ENCODE measurements around the gene FAM120B. TPM values are rescaled to one million over a fixed set of nuclear protein-coding genes. Genes with fewer than 3 reads are reported as not detected.

The FAM120B gene
- total and polyA plus RNA-seq, 5 experiments from 2014 or later = 16.4 to 52.4 (median 34.7) TPM

GRCh38 chr6:170367241-170367640 lies 60.7 kb downstream of the FAM120B start:
- Mint-ChIP-seq H3K4me3 (no peak overlapping the region), H3K36me3 (peaks cover 0 to 89% (median 7%) of the 10 kb centered on the region in 3 donors), H3K9me3 (no peaks in the 10 kb centered on the region), H3K4me1 (peaks cover 8 to 14% (median 10%) of the 10 kb centered on the region in 4 donors), H3K27me3 (no peaks in the 10 kb centered on the region), H3K27ac (peak overlapping the region in 5 of 10 donors; percentile 15 to 66 (median 65))
- POLR2A ChIA-PET = interaction anchor here (0.5 kb wide), 1 partner anchor 105 kb away, joined by 3 read pairs; no protein-coding TSS in a partner anchor
- ATAC-seq = no peak
- no peak for DNase-seq

GRCh38 chr6:170368544-170368943 lies 62.0 kb downstream of the FAM120B start:
- Mint-ChIP-seq H3K4me1 (peaks cover 7 to 14% (median 9%) of the 10 kb centered on the region in 4 donors), H3K4me3 (no peak overlapping the region), H3K27me3 (no peaks in the 10 kb centered on the region), H3K9me3 (no peaks in the 10 kb centered on the region), H3K27ac (peak overlapping the region in 3 of 10 donors; percentile 11 to 72 (median 47)), H3K36me3 (peaks cover 0 to 81% (median 7%) of the 10 kb centered on the region in 3 donors)
- ATAC-seq (no peak), DNase-seq (no peak)
- POLR2A ChIA-PET = no interaction called here

GRCh38 chr6:170369403-170369802 lies 62.8 kb downstream of the FAM120B start:
- POLR2A ChIA-PET = no interaction called here
- H3K36me3 Mint-ChIP-seq = peaks cover 0 to 82% (median 4%) of the 10 kb centered on the region in 3 donors
- H3K4me3 Mint-ChIP-seq = no peak overlapping the region
- DNase-seq = no peak
- H3K27ac Mint-ChIP-seq = peak overlapping the region in 1 of 10 donors; percentile 40
- peaks cover 7 to 15% (median 10%) of the 10 kb centered on the region in 4 donors for H3K4me1 Mint-ChIP-seq
- no peaks in the 10 kb centered on the region for H3K9me3 Mint-ChIP-seq
- ATAC-seq = no peak
- no peaks in the 10 kb centered on the region for H3K27me3 Mint-ChIP-seq

GRCh38 chr6:170370416-170370815 lies 63.9 kb downstream of the FAM120B start:
- peaks cover 0 to 75% (median 7%) of the 10 kb centered on the region in 3 donors for H3K36me3 Mint-ChIP-seq
- no peak for ATAC-seq
- no peaks in the 10 kb centered on the region for H3K9me3 Mint-ChIP-seq
- H3K27ac Mint-ChIP-seq = peak overlapping the region in 3 of 10 donors; percentile 21 to 68 (median 58)
- POLR2A ChIA-PET = no interaction called here
- no peak overlapping the region for H3K4me3 Mint-ChIP-seq
- no peaks in the 10 kb centered on the region for H3K27me3 Mint-ChIP-seq
- no peak for DNase-seq
- peaks cover 7 to 15% (median 12%) of the 10 kb centered on the region in 4 donors for H3K4me1 Mint-ChIP-seq

GRCh38 chr6:170371080-170371479 lies 64.5 kb downstream of the FAM120B start:
- ATAC-seq (no peak), DNase-seq (no peak)
- Mint-ChIP-seq H3K27ac (peak overlapping the region in 1 of 10 donors; percentile 62), H3K36me3 (peaks cover 1 to 75% (median 10%) of the 10 kb centered on the region in 3 donors), H3K4me1 (peaks cover 5 to 21% (median 16%) of the 10 kb centered on the region in 4 donors), H3K9me3 (no peaks in the 10 kb centered on the region), H3K4me3 (no peak overlapping the region), H3K27me3 (no peaks in the 10 kb centered on the region)
- POLR2A ChIA-PET = no interaction called here

- Mint-ChIP-seq H3K4me3 (no peak overlapping the region), H3K9me3 (peaks cover 0 to 1% (median 0%) of the 10 kb centered on the region in 9 donors), H3K4me1 (peaks cover 7 to 26% (median 17%) of the 10 kb centered on the region in 4 donors), H3K27ac (peak overlapping the region in 1 of 10 donors; percentile 62), H3K27me3 (no peaks in the 10 kb centered on the region), H3K36me3 (peaks cover 6 to 75% (median 16%) of the 10 kb centered on the region in 3 donors)
- POLR2A ChIA-PET = no interaction called here
- ATAC-seq (no peak), DNase-seq (no peak)
Observed at GRCh38 chr6:170371588-170371987, 65.0 kb downstream of the FAM120B start.

- no peak for ATAC-seq
- H3K4me1 Mint-ChIP-seq = peaks cover 7 to 28% (median 19%) of the 10 kb centered on the region in 4 donors
- POLR2A ChIA-PET = no interaction called here
- H3K9me3 Mint-ChIP-seq = peaks cover 0 to 1% (median 0%) of the 10 kb centered on the region in 9 donors
- peak overlapping the region in 3 of 10 donors; percentile 15 to 40 (median 19) for H3K27ac Mint-ChIP-seq
- H3K36me3 Mint-ChIP-seq = peaks cover 7 to 66% (median 17%) of the 10 kb centered on the region in 3 donors
- no peak overlapping the region for H3K4me3 Mint-ChIP-seq
- H3K27me3 Mint-ChIP-seq = no peaks in the 10 kb centered on the region
- DNase-seq = no peak
Observed at GRCh38 chr6:170372380-170373325, 66.1 kb downstream of the FAM120B start.

- H3K36me3 Mint-ChIP-seq = peaks cover 7 to 44% (median 14%) of the 10 kb centered on the region in 3 donors
- POLR2A ChIA-PET = no interaction called here
- DNase-seq (no peak), ATAC-seq (no peak)
- no peaks in the 10 kb centered on the region for H3K27me3 Mint-ChIP-seq
- peaks cover 0 to 1% (median 0%) of the 10 kb centered on the region in 9 donors for H3K9me3 Mint-ChIP-seq
- peak overlapping the region in 4 of 10 donors; percentile 7 to 90 (median 27) for H3K27ac Mint-ChIP-seq
- H3K4me3 Mint-ChIP-seq = no peak overlapping the region
- peaks cover 21 to 41% (median 27%) of the 10 kb centered on the region in 4 donors for H3K4me1 Mint-ChIP-seq
Observed at GRCh38 chr6:170374571-170375444, 68.2 kb downstream of the FAM120B start.

- POLR2A ChIA-PET = no interaction called here
- Mint-ChIP-seq H3K4me3 (peak overlapping the region in 2 of 10 donors; percentile 30 to 46), H3K9me3 (peaks cover 0 to 1% (median 0%) of the 10 kb centered on the region in 9 donors), H3K27ac (peak overlapping the region; percentile 5 to 90 (median 38)), H3K4me1 (peaks cover 26 to 48% (median 32%) of the 10 kb centered on the region in 4 donors), H3K27me3 (no peaks in the 10 kb centered on the region), H3K36me3 (peaks cover 7 to 36% (median 13%) of the 10 kb centered on the region in 3 donors)
- ATAC-seq = no peak
- no peak for DNase-seq
Observed at GRCh38 chr6:170375661-170376060, 69.1 kb downstream of the FAM120B start.

GRCh38 chr6:170376386-170377043 lies 70.0 kb downstream of the FAM120B start:
- Mint-ChIP-seq H3K27ac (peak overlapping the region; percentile 5 to 90 (median 50)), H3K4me1 (peaks cover 23 to 44% (median 34%) of the 10 kb centered on the region in 4 donors), H3K4me3 (peak overlapping the region in 6 of 10 donors; percentile 4 to 60 (median 30)), H3K36me3 (peaks cover 7 to 27% (median 12%) of the 10 kb centered on the region in 3 donors), H3K27me3 (no peaks in the 10 kb centered on the region), H3K9me3 (peaks cover 0 to 1% (median 0%) of the 10 kb centered on the region in 9 donors)
- POLR2A ChIA-PET = no interaction called here
- no peak for DNase-seq
- ATAC-seq = no peak

- peak overlapping the region; percentile 40 to 81 (median 68) for H3K4me3 Mint-ChIP-seq
- peaks cover 7 to 19% (median 12%) of the 10 kb centered on the region in 3 donors for H3K36me3 Mint-ChIP-seq
- DNase-seq (peak in 8 of 10 donors; percentile 4 to 71 (median 40)), ATAC-seq (peak; percentile 84 to 85)
- POLR2A ChIA-PET = interaction anchor here (0.6 to 1.2 kb wide), 2 partner anchors 10 to 1487 kb away, joined by 4 to 8 read pairs; no protein-coding TSS in a partner anchor
- H3K27me3 Mint-ChIP-seq = no peaks in the 10 kb centered on the region
- H3K27ac Mint-ChIP-seq = peak overlapping the region; percentile 81 to 92 (median 87)
- H3K4me1 Mint-ChIP-seq = peaks cover 23 to 42% (median 36%) of the 10 kb centered on the region in 4 donors
- peaks cover 0 to 1% (median 0%) of the 10 kb centered on the region in 9 donors for H3K9me3 Mint-ChIP-seq
Observed at GRCh38 chr6:170378502-170378901, 71.9 kb downstream of the FAM120B start.

Data from naive thymus-derived CD8-positive, alpha-beta T cell (primary cell).